NOMO-1 (cell line): ENCODE measurements around the gene SLC9A8.
"Not testable (repeated sequence)": the region's sequence is repeated elsewhere in the genome, so short reads cannot be mapped to it uniquely, and the experiment has no call there.

Experiments
- DNase-seq, 2 experiments: peaks; one replicate each; lab custom pipeline; 2025; ENCODE audit not compliant: unreplicated experiment in 2 of 2; lab: John Stamatoyannopoulos, UW

The SLC9A8 gene

GRCh38 chr20:49846206-49846807, 33.7 kb downstream of the SLC9A8 start:
- peak in 1 of 2 experiments; percentile 53 for DNase-seq

- DNase-seq: no peak
Observed at GRCh38 chr20:49850463-49851230, 38.0 kb downstream of the SLC9A8 start.

DNA sequence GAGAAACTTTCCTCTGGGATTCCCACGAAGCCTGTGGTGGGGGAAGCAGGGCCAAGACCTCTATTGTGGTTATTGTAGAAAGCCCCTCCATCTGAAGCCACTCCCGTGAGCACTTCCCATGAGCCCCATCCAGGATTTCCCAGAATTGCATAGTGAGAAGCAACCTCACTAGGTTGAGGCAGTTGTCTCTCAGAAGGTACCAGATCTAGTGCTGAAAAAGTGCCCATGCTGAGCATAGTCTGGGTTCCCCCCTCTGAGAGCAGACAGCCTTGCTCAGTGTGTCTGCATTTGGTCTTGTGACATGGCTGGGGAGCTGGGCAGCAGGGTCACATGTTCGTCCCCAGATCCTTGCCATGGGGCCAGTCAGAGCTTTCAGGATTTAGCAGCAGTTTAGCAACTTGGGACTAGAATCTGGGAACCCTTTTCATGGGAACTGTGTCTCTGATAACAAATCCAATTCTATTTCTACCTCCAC, 38.6 kb downstream of the SLC9A8 start:
- no peak for DNase-seq

DNA sequence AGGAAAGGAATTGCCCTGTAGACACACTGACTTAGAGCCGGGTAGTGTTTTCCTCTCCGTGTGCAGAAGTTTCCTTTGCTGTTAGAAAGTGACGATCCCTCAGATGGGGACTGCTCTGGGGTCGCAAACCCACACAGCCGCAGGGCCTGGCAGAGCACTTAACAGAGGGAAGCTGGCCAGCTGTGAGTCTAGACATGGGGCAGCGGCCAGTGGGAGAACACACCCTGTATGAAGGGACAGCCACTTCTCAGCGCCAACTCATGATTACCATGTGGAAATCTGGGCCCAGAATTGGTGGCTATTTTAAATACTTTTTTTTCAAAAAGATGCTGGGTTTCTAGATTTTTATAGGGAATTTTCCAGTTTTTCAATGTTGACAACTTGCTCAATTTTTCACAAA, 39.4 kb downstream of the SLC9A8 start:
- DNase-seq: no peak

GRCh38 chr20:49852522-49853080, 40.0 kb downstream of the SLC9A8 start:
- no peak for DNase-seq

- no peak for DNase-seq
Observed at GRCh38 chr20:49853640-49854039, 41.0 kb downstream of the SLC9A8 start.

- DNase-seq: no peak
Observed at GRCh38 chr20:49854190-49854875, 41.7 kb downstream of the SLC9A8 start.

DNA sequence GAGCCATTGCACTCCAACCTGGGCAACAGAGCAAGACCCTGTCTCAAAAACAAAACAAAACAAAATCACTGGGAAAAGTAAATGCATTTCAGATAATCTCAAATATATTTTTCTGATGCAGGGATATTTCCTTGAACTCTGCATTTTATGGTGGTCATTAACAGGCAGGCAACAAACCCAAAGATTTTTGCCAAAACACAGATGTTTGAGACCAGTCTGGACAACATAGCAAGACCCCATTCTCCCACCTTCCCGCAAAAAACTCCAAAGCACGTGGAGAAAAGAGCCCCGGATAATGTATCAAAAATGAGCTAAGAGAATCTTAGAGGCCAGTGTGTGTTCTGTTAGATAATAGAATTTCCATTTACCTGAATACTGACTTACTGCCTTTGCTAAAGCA, 44.3 kb downstream of the SLC9A8 start:
- no peak for DNase-seq

GRCh38 chr20:49858076-49858585, 45.5 kb downstream of the SLC9A8 start:
- DNase-seq: no peak

GRCh38 chr20:49859011-49859410, 46.4 kb downstream of the SLC9A8 start:
- no peak for DNase-seq

GRCh38 chr20:49859807-49860206, 47.2 kb downstream of the SLC9A8 start:
- DNase-seq: no peak

GRCh38 chr20:49861232-49861631, 48.6 kb downstream of the SLC9A8 start:
- DNase-seq: not testable (repeated sequence)

DNA sequence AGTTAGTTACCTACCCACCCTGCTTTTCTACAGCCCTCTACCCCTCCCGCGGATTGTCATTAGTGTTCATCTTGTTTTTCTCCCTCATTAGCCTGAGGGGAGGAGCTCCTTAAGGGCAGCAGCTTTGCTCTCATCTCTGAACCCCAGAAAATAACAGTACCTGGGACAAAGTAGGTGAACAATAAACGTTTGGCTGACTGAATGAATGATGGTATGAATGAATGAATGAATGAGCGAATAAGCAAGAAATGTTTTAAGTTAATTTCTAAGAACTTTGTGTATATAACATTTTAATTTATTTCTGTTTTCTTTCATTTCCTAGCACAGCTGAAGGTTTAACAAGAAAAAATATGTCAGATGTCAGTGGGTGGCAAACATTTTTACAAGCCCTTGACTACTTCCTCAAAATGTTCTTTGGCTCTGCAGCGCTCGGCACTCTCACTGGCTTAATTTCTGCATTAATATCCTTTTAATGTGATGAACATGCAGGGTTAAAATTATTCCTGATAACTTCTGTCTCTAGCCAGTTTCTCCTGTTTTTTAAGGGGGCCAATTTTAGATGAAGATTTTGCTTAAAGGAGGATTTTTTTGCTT, 50.1 kb downstream of the SLC9A8 start:
- no peak for DNase-seq

GRCh38 chr20:49863666-49864065, 51.0 kb downstream of the SLC9A8 start:
- DNase-seq: no peak

DNA sequence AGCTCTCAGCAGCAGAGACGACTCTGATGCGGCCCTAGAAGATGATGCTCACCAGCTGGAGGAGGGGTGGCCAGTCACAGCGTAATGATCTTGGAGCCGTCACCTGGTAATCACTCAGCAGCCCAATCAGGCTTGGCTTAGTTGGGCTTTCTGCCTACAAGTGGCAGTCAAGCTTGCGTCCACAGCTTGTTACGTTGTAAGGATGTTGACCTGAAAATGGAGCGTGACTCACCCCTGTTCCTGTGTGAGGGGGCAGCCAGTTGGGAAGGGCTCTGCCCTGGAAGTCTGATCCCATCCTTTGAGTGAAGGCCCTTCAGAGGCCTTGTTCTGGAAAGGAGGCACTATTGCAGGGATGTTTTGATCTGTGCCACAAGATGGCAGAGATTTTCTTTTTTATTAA, 52.9 kb downstream of the SLC9A8 start:
- no peak for DNase-seq

GRCh38 chr20:49866051-49866450, 53.4 kb downstream of the SLC9A8 start:
- DNase-seq: no peak

GRCh38 chr20:49867453-49868215, 55.0 kb downstream of the SLC9A8 start:
- no peak for DNase-seq

DNA sequence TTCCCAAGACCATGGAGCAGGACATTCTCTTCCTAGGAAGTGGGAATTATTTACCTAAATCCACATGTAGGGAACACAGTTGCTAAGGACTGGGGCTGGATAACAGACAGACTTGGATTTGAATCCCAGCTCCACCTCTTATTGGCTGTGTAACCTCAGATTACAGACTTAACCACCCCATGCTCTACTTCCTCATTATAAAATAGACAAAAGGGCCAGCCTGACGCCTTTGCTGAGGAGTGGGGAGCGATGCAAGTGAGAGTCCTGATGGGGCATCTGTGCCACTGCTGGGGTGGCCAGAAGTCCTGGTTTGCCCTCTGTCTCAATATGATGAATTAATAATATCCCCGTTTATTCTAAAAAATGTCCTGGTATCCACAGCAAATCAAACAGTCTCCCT, 55.9 kb downstream of the SLC9A8 start:
- peak in 1 of 2 experiments; percentile 8 for DNase-seq

DNA sequence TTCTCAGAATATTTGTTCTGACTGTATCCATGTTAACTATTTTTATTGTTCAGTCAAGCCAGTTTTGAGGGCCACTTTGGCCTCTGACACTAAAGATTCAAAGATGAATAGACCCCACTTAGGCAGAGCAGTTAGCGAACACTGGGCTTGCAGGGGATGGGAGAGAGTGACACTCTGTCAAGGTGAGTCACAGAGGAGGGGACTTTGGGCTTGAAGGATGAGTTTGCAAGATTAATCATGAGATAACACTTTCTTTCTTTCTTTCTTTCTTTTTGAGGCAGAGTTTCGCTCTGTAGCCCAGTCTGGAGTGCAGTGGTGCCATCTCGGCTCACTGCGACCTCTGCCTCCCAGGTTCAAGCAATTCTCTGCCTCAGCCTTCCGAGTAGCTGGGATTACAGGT, 56.3 kb downstream of the SLC9A8 start:
- no peak for DNase-seq

DNA sequence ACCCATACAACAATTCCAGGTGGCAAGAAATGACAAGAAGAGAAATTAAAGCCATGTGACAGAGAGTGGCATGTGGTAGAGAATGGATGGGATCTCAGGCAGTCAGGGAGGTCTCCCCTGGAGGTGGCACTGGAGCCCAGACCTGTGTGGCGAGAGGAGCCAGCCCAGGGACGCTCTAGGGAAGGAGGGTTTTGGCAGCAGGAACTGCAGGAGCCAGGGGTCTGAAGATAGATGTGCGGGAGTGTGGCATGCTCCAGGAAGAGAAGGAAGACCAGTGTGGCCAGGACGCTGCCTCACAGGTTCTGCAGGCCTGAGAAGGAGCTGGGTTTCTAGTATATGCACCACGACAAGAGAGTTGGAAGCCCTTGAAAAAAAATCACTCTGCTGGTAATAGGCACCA, 57.6 kb downstream of the SLC9A8 start:
- DNase-seq: no peak
